K562 (cell line): ENCODE measurements around the gene FGFBP2. TPM values are rescaled to one million over a fixed set of nuclear protein-coding genes. Genes with fewer than 3 reads are reported as not detected.

Source experiments
- ATAC-seq: fragments of 200-7000 bp; cut with Tn5 transposase; 3 replicates; pipeline ENCODE4 v1.9.1; 2020; ENCODE audit warnings: moderate library complexity
- BruUV-seq: library from RNA; stranded (reverse); fragments of 400-500 nt; replicated peaks from 2 replicates; lab custom pipeline; 2021; lab: Mats Ljungman, UMichigan
- CTCF ChIA-PET: fragments of 300-600 bp; formaldehyde crosslinking; extraction: SDS; loops from one replicate; lab custom pipeline; 2021; ENCODE audit warnings: low intra/inter-chr PET ratio; lab: Yijun Ruan, JAX
- POLR2A ChIA-PET: fragments of 300-600, 350-650 bp; sonication (Branson Sonifier 250); formaldehyde crosslinking; extraction: SDS; loops from one replicate; lab custom pipeline; 2021; ENCODE audit warnings: antibody characterized with exemption, inconsistent platforms; lab: Yijun Ruan, JAX
- DNase-seq, 4 experiments: peaks; one replicate each; pipeline versions ENCODE4 v3.0.0 to v3.0.0-alpha.2; 2011 to 2018; ENCODE audit warnings: low spot score in 3 of 4, mixed read lengths in 3 of 4; ENCODE audit errors: extremely low read depth in 1 of 4
- FAIRE-seq: peaks from 2 replicates; lab custom pipeline; 2011; peaks lifted over from hg19 to GRCh38; lab: Jason Lieb, UNC
- H2AFZ ChIP-seq: 2 replicates; pipeline ENCODE4 v1.6.0; 2011; ENCODE audit warnings: low read depth, low read length, control low read depth, inconsistent platforms
- H3K27ac ChIP-seq: fragments of 200-600 bp; 3 replicates; pipeline ENCODE4 v1.8.0; 2011; ENCODE audit warnings: low read depth, mild to moderate bottlenecking, control low read depth, inconsistent platforms, low read length, moderate library complexity, mixed read lengths; ENCODE audit errors: extremely low read depth
- H3K27me3 ChIP-seq, 2 experiments: fragments of 300-600 bp in 1 of 2; 2 replicates in 1 of 2; 3 replicates in 1 of 2; pipeline versions ENCODE4 v1.6.0 to v1.8.0; 2011; ENCODE audit warnings: inconsistent platforms in 2 of 2, low read length in 2 of 2, mild to moderate bottlenecking in 1 of 2, mixed read lengths in 1 of 2, moderate library complexity in 1 of 2; ENCODE audit not compliant: control insufficient read depth in 2 of 2, insufficient read depth in 2 of 2
- H3K36me3 ChIP-seq: fragments of 300-600 bp; 3 replicates; pipeline ENCODE4 v1.8.0; 2011; ENCODE audit warnings: mild to moderate bottlenecking, low read length, inconsistent platforms; ENCODE audit not compliant: control insufficient read depth, insufficient read depth
- H3K4me1 ChIP-seq, 2 experiments: fragments of 200-600 bp in 1 of 2; replicated peaks in 1 of 2; 2 replicates in 1 of 2; 3 replicates in 1 of 2; pipeline versions ENCODE4 v1.5.1 to v1.8.0; 2011; ENCODE audit warnings: inconsistent platforms in 2 of 2, low read length in 2 of 2, mild to moderate bottlenecking in 1 of 2, mixed read lengths in 1 of 2, moderate library complexity in 1 of 2; ENCODE audit not compliant: control insufficient read depth in 2 of 2, insufficient read depth in 2 of 2
- H3K4me2 ChIP-seq: 2 replicates; pipeline ENCODE4 v1.6.1; 2011; ENCODE audit warnings: low read length, control low read depth, inconsistent platforms, mixed read lengths; ENCODE audit not compliant: insufficient read depth
- H3K4me3 ChIP-seq: fragments of 200-600 bp; sonication (generic), shearing (Covaris generic); 2 replicates; pipeline ENCODE4 v1.5.1; 2016; ENCODE audit warnings: control low read depth, inconsistent platforms
- H3K79me2 ChIP-seq: fragments of 200-600 bp; 3 replicates; pipeline ENCODE4 v1.8.0; 2011; ENCODE audit warnings: low read length, inconsistent platforms; ENCODE audit not compliant: control insufficient read depth, insufficient read depth
- H3K9ac ChIP-seq, 2 experiments: 2 replicates each; pipeline versions ENCODE4 v1.6.0 to v1.6.1; 2011; ENCODE audit warnings: low read depth in 2 of 2, low read length in 2 of 2, control low read depth in 1 of 2, inconsistent platforms in 1 of 2, mild to moderate bottlenecking in 1 of 2, mixed read lengths in 1 of 2; ENCODE audit not compliant: insufficient read depth in 1 of 2
- H3K9me1 ChIP-seq: one replicate; pipeline ENCODE4 v1.6.0; 2011; ENCODE audit warnings: inconsistent platforms, mild to moderate bottlenecking, low read length, moderate library complexity; ENCODE audit not compliant: control insufficient read depth, insufficient read depth
- H3K9me3 ChIP-seq: replicated peaks from 2 replicates; pipeline ENCODE4 v1.5.1; 2011; ENCODE audit warnings: low read depth, low read length, inconsistent platforms; ENCODE audit not compliant: control insufficient read depth, insufficient read depth
- H4K20me1 ChIP-seq: replicated peaks from 2 replicates; pipeline ENCODE4 v1.6.1; 2011; ENCODE audit warnings: low read length, inconsistent platforms, mixed read lengths; ENCODE audit not compliant: control insufficient read depth, insufficient read depth
- E2F6 ChIP-seq, 2 experiments: IDR thresholded peaks; 2 replicates each; pipeline ENCODE4 v1.6.1; 2011; ENCODE audit warnings: borderline replicate concordance in 1 of 2, control low read depth in 1 of 2, low read depth in 1 of 2, low read length in 1 of 2, mild to moderate bottlenecking in 1 of 2, mixed read lengths in 1 of 2, moderate library complexity in 1 of 2; ENCODE audit not compliant: insufficient read depth in 1 of 2, insufficient read length in 1 of 2, poor library complexity in 1 of 2, severe bottlenecking in 1 of 2; ENCODE audit errors: extremely low read depth in 1 of 2
- ERF ChIP-seq: fragments of 450-650 bp; formaldehyde crosslinking; IDR thresholded peaks from 2 replicates; pipeline ENCODE4 v1.4.0; 2020; ENCODE audit warnings: mild to moderate bottlenecking, mixed read lengths
- FUS ChIP-seq: fragments of 200-400 bp; formaldehyde crosslinking; optimal IDR thresholded peaks from 2 replicates; pipeline ENCODE3; 2017; ENCODE audit warnings: low read depth, low read length
- HDGF ChIP-seq: fragments of 450-650 bp; IDR thresholded peaks from 2 replicates; pipeline ENCODE4 v1.6.1; 2016
- ILF3 ChIP-seq: fragments of 450-650 bp; IDR thresholded peaks from 2 replicates; pipeline ENCODE4 v1.6.1; 2018; ENCODE audit warnings: antibody characterized with exemption, mild to moderate bottlenecking, moderate library complexity, borderline replicate concordance
- KDM5B ChIP-seq: fragments of 200-600 bp; sonication (generic); IDR thresholded peaks from 2 replicates; pipeline ENCODE4 v1.6.1; 2012; ENCODE audit warnings: low read depth, mild to moderate bottlenecking, moderate library complexity, low read length, control low read depth, inconsistent platforms; ENCODE audit not compliant: insufficient replicate concordance
- MAZ ChIP-seq, 2 experiments: fragments of 450-650 bp in 1 of 2; sonication (generic) in 1 of 2; formaldehyde crosslinking; IDR thresholded peaks in 1 of 2; conservative IDR thresholded peaks in 1 of 2; 2 replicates each; pipeline versions ENCODE4 v1.4.0 to v1.5.0; 2020; ENCODE audit warnings: mild to moderate bottlenecking in 1 of 2, missing genetic modification reagents in 1 of 2
- MECOM ChIP-seq: fragments of 250-450 bp; sonication (Bioruptor Pico); IDR thresholded peaks from 2 replicates; pipeline ENCODE4 v1.8.0; 2022; ENCODE audit warnings: inconsistent platforms
- MIER1 ChIP-seq: fragments of 450-650 bp; IDR thresholded peaks from 2 replicates; pipeline ENCODE4 v1.6.1; 2016; ENCODE audit warnings: antibody characterized with exemption, mild to moderate bottlenecking, low read depth
- NFXL1 ChIP-seq: fragments of 450-650 bp; formaldehyde crosslinking; IDR thresholded peaks from 2 replicates; pipeline ENCODE4 v1.4.0; 2021; ENCODE audit warnings: mild to moderate bottlenecking
- PCBP2 ChIP-seq: fragments of 200-400 bp; formaldehyde crosslinking; IDR thresholded peaks from 2 replicates; pipeline ENCODE4 v1.6.1; 2018; ENCODE audit warnings: low read length, low read depth, mild to moderate bottlenecking, moderate library complexity; ENCODE audit not compliant: poor library complexity, severe bottlenecking
- POU5F1 ChIP-seq: fragments of 150-350 bp; IDR thresholded peaks from 2 replicates; pipeline ENCODE4 v1.6.1; 2014; ENCODE audit warnings: borderline replicate concordance, low read length, low read depth, mild to moderate bottlenecking; ENCODE audit not compliant: partially characterized antibody
- SUPT5H ChIP-seq: fragments of 450-650 bp; IDR thresholded peaks from 2 replicates; pipeline ENCODE4 v1.6.1; 2016
- ZNF224 ChIP-seq: sonication (generic); formaldehyde crosslinking; IDR thresholded peaks from 2 replicates; pipeline ENCODE4 v1.8.0; 2022; ENCODE audit warnings: mild to moderate bottlenecking, missing genetic modification reagents
- ZNF263 ChIP-seq: sonication (generic); formaldehyde crosslinking; IDR thresholded peaks from 2 replicates; pipeline ENCODE4 v1.8.0; 2022; ENCODE audit warnings: mild to moderate bottlenecking, missing genetic modification reagents, borderline replicate concordance
- ZNF431 ChIP-seq: sonication (generic); formaldehyde crosslinking; IDR thresholded peaks from 2 replicates; pipeline ENCODE4 v1.8.0; 2022; ENCODE audit warnings: mild to moderate bottlenecking, missing genetic modification reagents
- WGBS: fragments of 100-300 bp; shearing (Covaris generic); methylation state at CpG from one replicate; pipeline ENCODE4 v1.1.6; 2016; ENCODE audit warnings: low coverage, mixed read lengths; ENCODE audit not compliant: insufficient coverage; ENCODE audit errors: missing lambda C conversion rate; 5-methylcytosine and 5-hydroxymethylcytosine counted together
- in situ Hi-C: fragments of 300-500 bp; cut with MboI; formaldehyde crosslinking; loops from 4 replicates; pipeline ENCODE4 v1.15.0; 2018; ENCODE audit warnings: inconsistent platforms, mixed read lengths
- intact Hi-C: fragments of 100-400 bp; cut with micrococcal nuclease; formaldehyde crosslinking; loops from 2 replicates; pipeline ENCODE4 v1.14.2; 2022
- polyA plus RNA-seq, 8 experiments: library from polyadenylated mRNA; depleted of rRNA in 4 of 8; stranded (reverse) in 5 of 8; unstranded in 3 of 8; fragments of >200 nt; fragmentation: Nextera tagmentation in 2 of 8; fragmentation: Illumina TruSeq in 1 of 8; extraction: Ambion mirVana in 2 of 8; extraction: Trizol in 1 of 8; gene quantifications; 2 replicates each; pipeline versions ENCODE4 v1.2.1 to v1.2.3, GENCODE V29; 2011 to 2014; ENCODE audit warnings: inconsistent platforms in 1 of 8, missing spikeins in 1 of 8
- total RNA-seq, 7 experiments: library from RNA; depleted of rRNA in 6 of 7; stranded (reverse); fragments of >200 nt in 6 of 7; fragmentation: Illumina TruSeq in 2 of 7; extraction: Trizol in 2 of 7; gene quantifications; 2 replicates each; pipeline versions ENCODE4 v1.2.1 to v1.2.3, GENCODE V29; 2011 to 2021; ENCODE audit warnings: low replicate concordance in 1 of 7
- TF ChIP-seq, protein P1 (sequence below): sonication (generic); formaldehyde crosslinking; IDR thresholded peaks from 2 replicates; pipeline ENCODE4 v1.5.0; 2020; ENCODE audit warnings: missing genetic modification reagents
- TF ChIP-seq, protein P2 (sequence below): IDR thresholded peaks from 2 replicates; pipeline ENCODE4 v1.6.1; 2011; ENCODE audit not compliant: insufficient read length; ENCODE audit errors: extremely low read depth

Gene FGFBP2
- total and polyA plus RNA-seq, 9 of the 15 experiments (the other 6 are each of a cell fraction or from before 2014, with no cell fraction given), result not detected

GRCh38 chr4:15955670-15956069 lies 7.3 kb downstream of the FGFBP2 start:
- intact Hi-C loops (loop anchor here (1.0 to 5.0 kb wide), 5 partner anchors 73 to 476 kb away; no protein-coding TSS in a partner anchor), in situ Hi-C loops (loop anchor here (5.0 kb wide), 1 partner anchor 148 kb away; no protein-coding TSS in a partner anchor)
- H3K9ac ChIP-seq, result no peak overlapping the region
- no TSS peak for BruUV-seq
- H3K27ac ChIP-seq, result no peak overlapping the region
- H3K4me1 ChIP-seq, result no peaks in the 10 kb centered on the region
- no peak overlapping the region for H3K4me3 ChIP-seq
- no peak overlapping the region for H3K4me2 ChIP-seq
- no peaks in the 10 kb centered on the region for H3K36me3 ChIP-seq
- POLR2A ChIA-PET, result interaction anchor here (0.7 to 0.9 kb wide), 2 partner anchors 20 to 33 kb away, joined by 3 to 4 read pairs; no protein-coding TSS in a partner anchor
- H2AFZ ChIP-seq, result no peak overlapping the region
- TF ChIP-seq ERF (CRISPR knock-in tag) (no peak), ZNF224 (no peak), KDM5B (no peak), MAZ (CRISPR knock-in tag; conservative IDR thresholded peaks at IDR 0.05 in 1 of 2, IDR thresholded peaks at IDR 0.05 in 1 of 2) (no peak), ZNF263 (no peak), ILF3 (no peak), E2F6 (IDR thresholded peaks at IDR 0.05; ENCODE audit: borderline replicate concordance in 1 of 2, extremely low read depth in 1 of 2, insufficient read depth in 1 of 2, insufficient read length in 1 of 2, low read depth in 1 of 2, low read length in 1 of 2, poor library complexity in 1 of 2, severe bottlenecking in 1 of 2) (no peak), FUS (no peak), ZNF431 (CRISPR knock-in tag) (no peak), MIER1 (no peak), PCBP2 (no peak), NFXL1 (CRISPR knock-in tag) (no peak), SUPT5H (no peak), POU5F1 (no peak), MECOM (CRISPR knock-in tag) (no peak), HDGF (no peak)
- TF ChIP-seq, protein P1, sequence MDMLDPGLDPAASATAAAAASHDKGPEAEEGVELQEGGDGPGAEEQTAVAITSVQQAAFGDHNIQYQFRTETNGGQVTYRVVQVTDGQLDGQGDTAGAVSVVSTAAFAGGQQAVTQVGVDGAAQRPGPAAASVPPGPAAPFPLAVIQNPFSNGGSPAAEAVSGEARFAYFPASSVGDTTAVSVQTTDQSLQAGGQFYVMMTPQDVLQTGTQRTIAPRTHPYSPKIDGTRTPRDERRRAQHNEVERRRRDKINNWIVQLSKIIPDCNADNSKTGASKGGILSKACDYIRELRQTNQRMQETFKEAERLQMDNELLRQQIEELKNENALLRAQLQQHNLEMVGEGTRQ, result no peak
- TF ChIP-seq, protein P2, sequence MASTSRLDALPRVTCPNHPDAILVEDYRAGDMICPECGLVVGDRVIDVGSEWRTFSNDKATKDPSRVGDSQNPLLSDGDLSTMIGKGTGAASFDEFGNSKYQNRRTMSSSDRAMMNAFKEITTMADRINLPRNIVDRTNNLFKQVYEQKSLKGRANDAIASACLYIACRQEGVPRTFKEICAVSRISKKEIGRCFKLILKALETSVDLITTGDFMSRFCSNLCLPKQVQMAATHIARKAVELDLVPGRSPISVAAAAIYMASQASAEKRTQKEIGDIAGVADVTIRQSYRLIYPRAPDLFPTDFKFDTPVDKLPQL, result no peak
- TF ChIP-seq, all 486 proteins: peak for 0
- DNase-seq (no peak), FAIRE-seq (no peak), ATAC-seq (no peak)
- Histone ChIP-seq H3K9me1 (no peaks in the 10 kb centered on the region), H4K20me1 (no peaks in the 10 kb centered on the region), H3K9me3 (no peaks in the 10 kb centered on the region), H3K27me3 (no peaks in the 10 kb centered on the region), H3K79me2 (no peaks in the 10 kb centered on the region)
- CTCF ChIA-PET, result interaction anchor here (0.6 to 4.3 kb wide), 5 partner anchors 9 to 477 kb away, joined by 3 to 28 read pairs (median 4); no protein-coding TSS in a partner anchor
- WGBS, result 5% methylated on average over 3 of the region's 3 CpGs
